Lower leg skin (tissue), 4 donors: ENCODE results near the gene DBX1. TPM values are rescaled to one million over a fixed set of nuclear protein-coding genes. Genes with fewer than 3 reads are reported as not detected.

ENCODE experiments used
- DNase-seq, 2 donors: peaks; one replicate each; pipeline ENCODE4 v3.0.0-alpha.2; 2019; ENCODE audit warnings: low spot score in 2 of 2
- H3K4me3 ChIP-seq: fragments of 200-600 bp; sonication (generic); 2 replicates; pipeline ENCODE4 v1.5.1; 2017; ENCODE audit warnings: mild to moderate bottlenecking, low read depth; ENCODE audit not compliant: poor library complexity, severe bottlenecking
- POLR2A ChIP-seq, 2 donors: fragments of 450-650 bp; IDR thresholded peaks; one replicate each; pipeline ENCODE4 v1.6.1; 2016 to 2017; ENCODE audit warnings: antibody characterized with exemption in 2 of 2, mild to moderate bottlenecking in 1 of 2, moderate library complexity in 1 of 2
- WGBS, 2 donors: methylation state at CpG; one replicate each; pipeline ENCODE4 v1.1.5; 2018; 5-methylcytosine and 5-hydroxymethylcytosine counted together
- intact Hi-C: fragments of 100-400 bp; cut with DNase I; formaldehyde crosslinking; loops from one replicate; pipeline ENCODE4 v1.15.0; 2023; ENCODE audit warnings: low total_unique reads
- total RNA-seq, 4 donors: library from RNA; depleted of rRNA; stranded (reverse); fragments of >200 nt; gene quantifications; one replicate each; pipeline ENCODE4 v1.1.0, GENCODE V29; 2016
- TF ChIP-seq, protein P1 (sequence below), 3 donors: fragments of 450-650 bp; IDR thresholded peaks; one replicate each; pipeline ENCODE4 v1.5.1; 2016; ENCODE audit warnings: antibody characterized with exemption in 3 of 3, mild to moderate bottlenecking in 3 of 3, moderate library complexity in 2 of 3

Gene DBX1
- total RNA-seq, 4 donors from 2014 or later = not detected

GRCh38 chr11:20122131-20122530, 38.1 kb downstream of the DBX1 start:
- no peak for TF ChIP-seq POLR2A (IDR thresholded peaks at IDR 0.05)
- TF ChIP-seq, protein P1, sequence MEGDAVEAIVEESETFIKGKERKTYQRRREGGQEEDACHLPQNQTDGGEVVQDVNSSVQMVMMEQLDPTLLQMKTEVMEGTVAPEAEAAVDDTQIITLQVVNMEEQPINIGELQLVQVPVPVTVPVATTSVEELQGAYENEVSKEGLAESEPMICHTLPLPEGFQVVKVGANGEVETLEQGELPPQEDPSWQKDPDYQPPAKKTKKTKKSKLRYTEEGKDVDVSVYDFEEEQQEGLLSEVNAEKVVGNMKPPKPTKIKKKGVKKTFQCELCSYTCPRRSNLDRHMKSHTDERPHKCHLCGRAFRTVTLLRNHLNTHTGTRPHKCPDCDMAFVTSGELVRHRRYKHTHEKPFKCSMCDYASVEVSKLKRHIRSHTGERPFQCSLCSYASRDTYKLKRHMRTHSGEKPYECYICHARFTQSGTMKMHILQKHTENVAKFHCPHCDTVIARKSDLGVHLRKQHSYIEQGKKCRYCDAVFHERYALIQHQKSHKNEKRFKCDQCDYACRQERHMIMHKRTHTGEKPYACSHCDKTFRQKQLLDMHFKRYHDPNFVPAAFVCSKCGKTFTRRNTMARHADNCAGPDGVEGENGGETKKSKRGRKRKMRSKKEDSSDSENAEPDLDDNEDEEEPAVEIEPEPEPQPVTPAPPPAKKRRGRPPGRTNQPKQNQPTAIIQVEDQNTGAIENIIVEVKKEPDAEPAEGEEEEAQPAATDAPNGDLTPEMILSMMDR (IDR thresholded peaks at IDR 0.05) = no peak
- 72 to 76% methylated on average over 3 of the region's 3 CpGs for WGBS, 2 donors
- intact Hi-C loops = loop anchor here (10.0 kb wide), 1 partner anchor 233 kb away; no protein-coding TSS in a partner anchor
- DNase-seq = no peak
- H3K4me3 ChIP-seq = no peak overlapping the region

- no peak for DNase-seq
- intact Hi-C loops = loop anchor here (10.0 kb wide), 1 partner anchor 234 kb away; no protein-coding TSS in a partner anchor
- WGBS, 2 donors = 92 to 94% methylated on average over 7 of the region's 7 CpGs
- no peak for TF ChIP-seq POLR2A (IDR thresholded peaks at IDR 0.05)
- TF ChIP-seq, protein P1 (IDR thresholded peaks at IDR 0.05) = no peak
- H3K4me3 ChIP-seq = no peak overlapping the region
Observed at GRCh38 chr11:20120134-20120925, 39.9 kb downstream of the DBX1 start.

DNA sequence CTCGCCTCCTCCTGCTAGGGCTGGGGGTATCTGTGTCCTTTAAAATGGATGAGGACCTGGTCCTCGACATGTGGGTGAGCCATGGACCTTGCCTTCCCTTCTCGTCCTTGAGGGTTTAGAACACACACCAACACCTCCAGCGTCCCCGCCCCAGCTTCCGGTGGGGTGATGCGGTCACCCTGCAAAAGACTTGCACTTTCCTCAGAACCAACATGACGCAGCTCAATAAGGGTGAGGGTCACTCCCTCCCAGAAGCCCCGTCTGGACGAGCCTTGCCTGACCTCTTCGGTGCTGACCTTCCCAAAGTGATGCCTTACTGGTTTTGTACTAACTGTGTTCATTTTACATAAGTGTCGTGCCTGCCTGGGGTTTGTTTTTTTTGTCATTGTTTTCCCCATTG, 41.0 kb downstream of the DBX1 start:
- TF ChIP-seq POLR2A (IDR thresholded peaks at IDR 0.05) = no peak
- TF ChIP-seq, protein P1 (IDR thresholded peaks at IDR 0.05) = no peak
- no peak overlapping the region for H3K4me3 ChIP-seq
- DNase-seq = no peak
- 94 to 96% methylated on average over 12 of the region's 12 CpGs for WGBS, 2 donors
- intact Hi-C loops = no loop called here

GRCh38 chr11:20118209-20118608, 42.1 kb downstream of the DBX1 start:
- H3K4me3 ChIP-seq = no peak overlapping the region
- intact Hi-C loops = no loop called here
- WGBS, 2 donors = 92 to 93% methylated on average over 15 of the region's 15 CpGs
- DNase-seq = no peak
- TF ChIP-seq, protein P1 (IDR thresholded peaks at IDR 0.05) = no peak

DNA sequence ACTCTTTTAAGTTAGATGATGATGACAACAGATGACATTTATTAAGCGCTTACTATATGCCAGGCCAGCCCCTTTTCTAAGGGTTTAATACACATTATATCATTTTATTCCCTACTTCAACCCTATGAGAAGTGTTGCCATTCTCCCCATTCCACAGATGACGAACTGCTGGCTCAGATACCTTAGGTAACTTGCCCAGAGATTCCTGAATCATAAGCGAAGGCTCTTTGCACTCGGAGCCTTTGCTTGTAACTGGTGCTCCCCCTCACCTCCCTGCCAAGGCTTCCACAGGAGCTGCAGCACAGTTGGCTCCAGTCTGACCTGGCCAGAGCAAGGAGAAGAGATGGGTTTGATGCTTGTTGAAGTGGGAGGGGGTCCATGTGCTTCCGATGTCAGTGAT, 43.0 kb downstream of the DBX1 start:
- 88 to 89% methylated on average over 5 of the region's 5 CpGs for WGBS, 2 donors
- H3K4me3 ChIP-seq = no peak overlapping the region
- DNase-seq = no peak
- intact Hi-C loops = no loop called here
- no peak for TF ChIP-seq POLR2A (IDR thresholded peaks at IDR 0.05)
- TF ChIP-seq, protein P1 (IDR thresholded peaks at IDR 0.05) = no peak
